Endothelial cell of umbilical vein (primary cell): Measurements from ENCODE around the gene TOR4A. TPM values are rescaled to one million over a fixed set of nuclear protein-coding genes. Genes with fewer than 3 reads are reported as not detected.

ENCODE experiments used
- BruUV-seq: library from RNA; stranded (reverse); fragments of 400-500 nt; replicated peaks from 2 replicates; lab custom pipeline; 2021; lab: Mats Ljungman, UMichigan
- CTCF ChIA-PET: fragments of 300-600, 350-600 bp; sonication (Branson Sonifier 250); formaldehyde crosslinking; loops from one replicate; lab custom pipeline; 2021; ENCODE audit warnings: antibody characterized with exemption, inconsistent platforms; lab: Charles Lee
- POLR2A ChIA-PET: fragments of 300-600, 350-600 bp; sonication (Branson Sonifier 250); formaldehyde crosslinking; loops from one replicate; lab custom pipeline; 2021; ENCODE audit warnings: antibody characterized with exemption, inconsistent platforms; lab: Charles Lee
- DNase-seq: peaks from one replicate; pipeline ENCODE4 v3.0.0-alpha.2; 2011; ENCODE audit warnings: low read depth, low spot score
- FAIRE-seq: peaks from 2 replicates; lab custom pipeline; 2011; peaks lifted over from hg19 to GRCh38; lab: Jason Lieb, UNC
- H2AFZ ChIP-seq: 2 replicates; pipeline ENCODE4 v1.6.0; 2012; ENCODE audit warnings: low read depth, low read length, control low read depth, inconsistent platforms
- H3K27ac ChIP-seq: 2 replicates; pipeline ENCODE4 v1.5.1; 2011; ENCODE audit warnings: low read depth, mild to moderate bottlenecking, control low read depth, low read length, moderate library complexity; ENCODE audit not compliant: insufficient read depth
- H3K27me3 ChIP-seq, 2 experiments: 2 replicates each; pipeline versions ENCODE4 v1.6.0 to v1.6.1; 2011; ENCODE audit warnings: low read length in 2 of 2, mixed read lengths in 1 of 2; ENCODE audit not compliant: control insufficient read depth in 2 of 2, insufficient read depth in 2 of 2
- H3K36me3 ChIP-seq, 2 experiments: 2 replicates in 1 of 2; 3 replicates in 1 of 2; pipeline ENCODE4 v1.5.1; 2011; ENCODE audit warnings: low read length in 2 of 2, mild to moderate bottlenecking in 1 of 2, moderate library complexity in 1 of 2; ENCODE audit not compliant: control insufficient read depth in 2 of 2, insufficient read depth in 2 of 2; ENCODE audit errors: extremely low read depth in 1 of 2
- H3K4me1 ChIP-seq: 3 replicates; pipeline ENCODE4 v1.5.1; 2011; ENCODE audit warnings: mild to moderate bottlenecking, low read length; ENCODE audit not compliant: control insufficient read depth, insufficient read depth; ENCODE audit errors: extremely low read depth
- H3K4me2 ChIP-seq: 2 replicates; pipeline ENCODE4 v1.6.1; 2011; ENCODE audit warnings: low read length, control low read depth, mixed read lengths; ENCODE audit not compliant: insufficient read depth
- H3K4me3 ChIP-seq, 3 experiments: fragments of 200-600 bp in 1 of 3; sonication (generic), shearing (Covaris generic) in 1 of 3; replicated peaks in 1 of 3; 2 replicates each; pipeline ENCODE4 v1.5.1; 2011 to 2016; ENCODE audit warnings: control low read depth in 3 of 3, low read length in 3 of 3, mild to moderate bottlenecking in 2 of 3, inconsistent platforms in 1 of 3, low read depth in 1 of 3, moderate library complexity in 1 of 3; ENCODE audit not compliant: insufficient read depth in 1 of 3
- H3K79me2 ChIP-seq: 2 replicates; pipeline ENCODE4 v1.6.0; 2012; ENCODE audit warnings: low read length, inconsistent platforms; ENCODE audit not compliant: control insufficient read depth, insufficient read depth
- H3K9ac ChIP-seq: replicated peaks from 2 replicates; pipeline ENCODE3; 2011; ENCODE audit warnings: low read length, control low read depth; ENCODE audit not compliant: insufficient read depth; ENCODE audit errors: extremely low read depth
- H3K9me1 ChIP-seq: replicated peaks from 3 replicates; pipeline ENCODE4 v1.6.0; 2011; ENCODE audit warnings: mild to moderate bottlenecking, low read length; ENCODE audit not compliant: control insufficient read depth, insufficient read depth; ENCODE audit errors: extremely low read depth
- H3K9me3 ChIP-seq: replicated peaks from 2 replicates; pipeline ENCODE4 v1.5.1; 2012; ENCODE audit warnings: low read length, inconsistent platforms; ENCODE audit not compliant: control insufficient read depth, insufficient read depth
- H4K20me1 ChIP-seq: replicated peaks from 2 replicates; pipeline ENCODE3; 2011; ENCODE audit warnings: mild to moderate bottlenecking, low read length; ENCODE audit not compliant: control insufficient read depth, insufficient read depth; ENCODE audit errors: extremely low read depth
- EZH2 ChIP-seq: IDR thresholded peaks from 2 replicates; pipeline ENCODE4 v1.6.1; 2012; ENCODE audit warnings: borderline replicate concordance, low read depth, mild to moderate bottlenecking, moderate library complexity, low read length, inconsistent platforms; ENCODE audit not compliant: severe bottlenecking
- FOS ChIP-seq: IDR thresholded peaks from 2 replicates; pipeline ENCODE4 v1.6.1; 2011; ENCODE audit warnings: mild to moderate bottlenecking, low read length, moderate library complexity, borderline replicate concordance; ENCODE audit not compliant: insufficient read depth
- GATA2 ChIP-seq: IDR thresholded peaks from 2 replicates; pipeline ENCODE4 v1.7.0; 2011; ENCODE audit warnings: low read depth, mild to moderate bottlenecking, moderate library complexity, mixed read lengths, low read length; ENCODE audit not compliant: insufficient read length, insufficient read depth
- JUN ChIP-seq: IDR thresholded peaks from 2 replicates; pipeline ENCODE4 v1.6.1; 2011; ENCODE audit warnings: borderline replicate concordance, low read depth; ENCODE audit not compliant: insufficient read length, insufficient read depth
- MYC ChIP-seq: IDR thresholded peaks from one replicate; pipeline ENCODE4 v1.6.1; 2011; ENCODE audit warnings: mild to moderate bottlenecking, low read depth, low read length
- POLR2A ChIP-seq: IDR thresholded peaks from 2 replicates; pipeline ENCODE4 v1.6.1; 2012; ENCODE audit warnings: low read depth, mild to moderate bottlenecking, control low read depth, low read length
- POLR2AphosphoS5 ChIP-seq: IDR thresholded peaks from 2 replicates; pipeline ENCODE4 v1.6.1; 2012; ENCODE audit warnings: low read depth, mild to moderate bottlenecking, control low read depth, low read length, moderate library complexity; ENCODE audit not compliant: insufficient read depth
- dilution Hi-C: fragments of 300-500 bp; cut with MboI; formaldehyde crosslinking; loops from one replicate; pipeline ENCODE4 v1.15.0; 2019; ENCODE audit warnings: low sequenced_read_pairs; ENCODE audit not compliant: extremely low pct_ligation_motif_present
- intact Hi-C: fragments of 100-400 bp; cut with micrococcal nuclease; formaldehyde crosslinking; loops from one replicate; pipeline ENCODE4 v1.10.0; 2022
- polyA plus RNA-seq, 4 experiments: library from polyadenylated mRNA; depleted of rRNA in 3 of 4; stranded (reverse) in 3 of 4; unstranded in 1 of 4; fragments of >200 nt; gene quantifications; 2 replicates each; pipeline versions ENCODE4 v1.2.1 to v1.2.3, GENCODE V29; 2011 to 2012; ENCODE audit warnings: missing spikeins in 1 of 4
- total RNA-seq: library from RNA; stranded (reverse); gene quantifications from 2 replicates; pipeline ENCODE4 v1.2.3, GENCODE V29; 2021
- TF ChIP-seq, protein P1 (sequence below), 2 donors: IDR thresholded peaks; 1 replicate in 1 of 2; 2 replicates in 1 of 2; pipeline ENCODE4 v1.5.1; 2011; ENCODE audit warnings: low read length in 2 of 2, mild to moderate bottlenecking in 2 of 2, moderate library complexity in 2 of 2, control low read depth in 1 of 2, inconsistent platforms in 1 of 2, low read depth in 1 of 2; ENCODE audit not compliant: insufficient read depth in 1 of 2; ENCODE audit errors: extremely low read depth in 1 of 2
- TF ChIP-seq, protein P2 (sequence below): IDR thresholded peaks from 2 replicates; pipeline ENCODE4 v1.6.1; 2011; ENCODE audit not compliant: insufficient read depth, insufficient read length

Gene TOR4A
- total and polyA plus RNA-seq, 2 donors (not counting 3 experiments of a cell fraction or from before 2014, with no cell fraction given) = 32.4 to 48.0 TPM

DNA sequence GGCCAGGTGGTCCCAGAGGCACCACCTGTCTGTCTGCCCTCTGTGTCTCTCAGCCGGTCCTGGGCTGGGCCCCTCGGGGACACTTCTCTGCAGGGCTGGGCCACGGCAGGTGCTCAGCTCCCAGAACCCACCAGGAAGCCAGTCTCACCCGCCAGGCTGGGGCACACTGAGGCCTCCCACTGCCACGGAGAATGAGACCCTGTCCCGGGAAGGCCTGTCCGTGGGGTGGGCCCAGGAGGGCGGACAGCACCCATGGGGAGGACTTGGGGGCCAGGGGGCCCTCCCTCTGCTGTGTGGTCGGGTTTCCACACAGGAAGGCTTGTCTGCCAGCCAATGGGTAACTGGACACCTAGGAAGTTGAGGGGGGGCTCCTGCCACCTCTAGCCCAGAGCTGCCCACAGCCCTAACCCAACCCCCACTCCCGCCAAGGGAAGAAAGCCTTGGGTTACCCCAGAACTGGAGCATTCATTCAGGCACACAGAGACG lies 40.5 kb upstream of the TOR4A start:
- Histone ChIP-seq H3K9ac (no peak overlapping the region), H2AFZ (no peak overlapping the region), H3K9me1 (no peaks in the 10 kb centered on the region), H3K9me3 (no peaks in the 10 kb centered on the region), H3K4me3 (no peak overlapping the region), H3K27me3 (no peaks in the 10 kb centered on the region), H3K79me2 (peaks cover 9% of the 10 kb centered on the region), H3K4me2 (no peak overlapping the region), H4K20me1 (no peaks in the 10 kb centered on the region), H3K36me3 (no peaks in the 10 kb centered on the region), H3K4me1 (no peaks in the 10 kb centered on the region), H3K27ac (no peak overlapping the region)
- intact Hi-C loops (loop anchor here (1.0 to 5.0 kb wide), 3 partner anchors 14 to 450 kb away; partner anchors contain the start of gene RNF208), dilution Hi-C loops (no loop called here)
- no TSS peak for BruUV-seq
- FAIRE-seq (no peak), DNase-seq (no peak)
- ChIA-PET POLR2A (no interaction called here), CTCF (interaction anchor here (0.6 to 2.5 kb wide), 66 partner anchors 8 to 459 kb away, joined by 3 to 63 read pairs (median 4); partner anchors contain the start of genes CYSRT1, MAN1B1, NDOR1 and NELFB)
- TF ChIP-seq POLR2AphosphoS5 (no peak), POLR2A (no peak), MYC (no peak), JUN (no peak), GATA2 (no peak), EZH2 (no peak), FOS (no peak)
- TF ChIP-seq, protein P1, sequence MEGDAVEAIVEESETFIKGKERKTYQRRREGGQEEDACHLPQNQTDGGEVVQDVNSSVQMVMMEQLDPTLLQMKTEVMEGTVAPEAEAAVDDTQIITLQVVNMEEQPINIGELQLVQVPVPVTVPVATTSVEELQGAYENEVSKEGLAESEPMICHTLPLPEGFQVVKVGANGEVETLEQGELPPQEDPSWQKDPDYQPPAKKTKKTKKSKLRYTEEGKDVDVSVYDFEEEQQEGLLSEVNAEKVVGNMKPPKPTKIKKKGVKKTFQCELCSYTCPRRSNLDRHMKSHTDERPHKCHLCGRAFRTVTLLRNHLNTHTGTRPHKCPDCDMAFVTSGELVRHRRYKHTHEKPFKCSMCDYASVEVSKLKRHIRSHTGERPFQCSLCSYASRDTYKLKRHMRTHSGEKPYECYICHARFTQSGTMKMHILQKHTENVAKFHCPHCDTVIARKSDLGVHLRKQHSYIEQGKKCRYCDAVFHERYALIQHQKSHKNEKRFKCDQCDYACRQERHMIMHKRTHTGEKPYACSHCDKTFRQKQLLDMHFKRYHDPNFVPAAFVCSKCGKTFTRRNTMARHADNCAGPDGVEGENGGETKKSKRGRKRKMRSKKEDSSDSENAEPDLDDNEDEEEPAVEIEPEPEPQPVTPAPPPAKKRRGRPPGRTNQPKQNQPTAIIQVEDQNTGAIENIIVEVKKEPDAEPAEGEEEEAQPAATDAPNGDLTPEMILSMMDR (IDR thresholded peaks at IDR 0.05; ENCODE audit: extremely low read depth in 1 of 2, insufficient read depth in 1 of 2, low read depth in 1 of 2, low read length in 2 of 2) = no peak
- TF ChIP-seq, protein P2, sequence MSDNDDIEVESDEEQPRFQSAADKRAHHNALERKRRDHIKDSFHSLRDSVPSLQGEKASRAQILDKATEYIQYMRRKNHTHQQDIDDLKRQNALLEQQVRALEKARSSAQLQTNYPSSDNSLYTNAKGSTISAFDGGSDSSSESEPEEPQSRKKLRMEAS = no peak
